22Rv1 (cell line): ENCODE measurements around the gene UNG.

Experiments used
- ZFX ChIP-seq: fragments of 450-650 bp; IDR thresholded peaks from 2 replicates; pipeline ENCODE4 v1.6.1; 2017; ENCODE audit warnings: antibody characterized with exemption, borderline replicate concordance
- TF ChIP-seq, protein P1 (sequence below): fragments of 450-650 bp; IDR thresholded peaks from 2 replicates; pipeline ENCODE4 v1.5.1; 2017; ENCODE audit warnings: mild to moderate bottlenecking

DNA sequence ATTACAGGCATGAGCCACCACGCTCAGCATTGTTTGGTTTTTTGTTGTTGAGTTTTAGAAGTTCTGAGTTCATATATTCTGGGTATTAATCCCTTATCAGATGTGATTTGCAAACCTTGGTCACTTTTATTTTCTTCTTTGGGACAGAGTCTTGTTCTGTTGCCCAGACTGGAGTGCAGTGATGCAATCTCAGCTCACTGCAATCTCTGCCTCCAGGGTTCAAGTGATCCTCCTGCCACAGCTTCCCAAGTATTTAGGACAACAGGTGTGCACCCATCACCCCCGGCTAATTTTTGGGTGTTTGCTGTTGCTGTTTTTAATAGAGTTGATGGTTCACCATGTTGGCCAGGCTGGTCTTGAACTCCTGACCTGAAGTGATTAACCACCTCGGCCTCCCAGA, 33.3 kb upstream of the UNG start:
- TF ChIP-seq, protein P1, sequence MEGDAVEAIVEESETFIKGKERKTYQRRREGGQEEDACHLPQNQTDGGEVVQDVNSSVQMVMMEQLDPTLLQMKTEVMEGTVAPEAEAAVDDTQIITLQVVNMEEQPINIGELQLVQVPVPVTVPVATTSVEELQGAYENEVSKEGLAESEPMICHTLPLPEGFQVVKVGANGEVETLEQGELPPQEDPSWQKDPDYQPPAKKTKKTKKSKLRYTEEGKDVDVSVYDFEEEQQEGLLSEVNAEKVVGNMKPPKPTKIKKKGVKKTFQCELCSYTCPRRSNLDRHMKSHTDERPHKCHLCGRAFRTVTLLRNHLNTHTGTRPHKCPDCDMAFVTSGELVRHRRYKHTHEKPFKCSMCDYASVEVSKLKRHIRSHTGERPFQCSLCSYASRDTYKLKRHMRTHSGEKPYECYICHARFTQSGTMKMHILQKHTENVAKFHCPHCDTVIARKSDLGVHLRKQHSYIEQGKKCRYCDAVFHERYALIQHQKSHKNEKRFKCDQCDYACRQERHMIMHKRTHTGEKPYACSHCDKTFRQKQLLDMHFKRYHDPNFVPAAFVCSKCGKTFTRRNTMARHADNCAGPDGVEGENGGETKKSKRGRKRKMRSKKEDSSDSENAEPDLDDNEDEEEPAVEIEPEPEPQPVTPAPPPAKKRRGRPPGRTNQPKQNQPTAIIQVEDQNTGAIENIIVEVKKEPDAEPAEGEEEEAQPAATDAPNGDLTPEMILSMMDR: no peak
- TF ChIP-seq ZFX: no peak
